HL-60 (cell line): Measurements from ENCODE around the gene ZNF600.

Experiments used
- GABPA ChIP-seq: IDR thresholded peaks from 2 replicates; pipeline ENCODE4 v1.6.1; 2012; ENCODE audit warnings: low read depth
- POLR2AphosphoS5 ChIP-seq: IDR thresholded peaks from 2 replicates; pipeline ENCODE4 v1.6.1; 2012; ENCODE audit warnings: low read depth
- TF ChIP-seq, protein P1 (sequence below): IDR thresholded peaks from one replicate; pipeline ENCODE4 v1.5.1; 2011; ENCODE audit warnings: low read length, control low read depth, inconsistent platforms; ENCODE audit not compliant: insufficient read depth

GRCh38 chr19:52724701-52725514 is 61.7 kb downstream of the ZNF600 start:
- TF ChIP-seq POLR2AphosphoS5 (no peak), GABPA (no peak)
- TF ChIP-seq, protein P1, sequence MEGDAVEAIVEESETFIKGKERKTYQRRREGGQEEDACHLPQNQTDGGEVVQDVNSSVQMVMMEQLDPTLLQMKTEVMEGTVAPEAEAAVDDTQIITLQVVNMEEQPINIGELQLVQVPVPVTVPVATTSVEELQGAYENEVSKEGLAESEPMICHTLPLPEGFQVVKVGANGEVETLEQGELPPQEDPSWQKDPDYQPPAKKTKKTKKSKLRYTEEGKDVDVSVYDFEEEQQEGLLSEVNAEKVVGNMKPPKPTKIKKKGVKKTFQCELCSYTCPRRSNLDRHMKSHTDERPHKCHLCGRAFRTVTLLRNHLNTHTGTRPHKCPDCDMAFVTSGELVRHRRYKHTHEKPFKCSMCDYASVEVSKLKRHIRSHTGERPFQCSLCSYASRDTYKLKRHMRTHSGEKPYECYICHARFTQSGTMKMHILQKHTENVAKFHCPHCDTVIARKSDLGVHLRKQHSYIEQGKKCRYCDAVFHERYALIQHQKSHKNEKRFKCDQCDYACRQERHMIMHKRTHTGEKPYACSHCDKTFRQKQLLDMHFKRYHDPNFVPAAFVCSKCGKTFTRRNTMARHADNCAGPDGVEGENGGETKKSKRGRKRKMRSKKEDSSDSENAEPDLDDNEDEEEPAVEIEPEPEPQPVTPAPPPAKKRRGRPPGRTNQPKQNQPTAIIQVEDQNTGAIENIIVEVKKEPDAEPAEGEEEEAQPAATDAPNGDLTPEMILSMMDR: no peak
